Activated T-helper 1 cell treated with Interleukin-2 at 50 U/mL for 16 hours (primary cell): ENCODE results near the gene GAS2L2.
A peak's percentile ranks its signal among the peaks of the same experiment; 100 is the strongest.

ENCODE experiments used
- DNase-seq: peaks from one replicate; pipeline ENCODE4 v3.0.0-alpha.2; 2020; ENCODE audit warnings: low read depth

GAS2L2 gene

GRCh38 chr17:35745246-35745645, 7.8 kb downstream of the GAS2L2 start:
- no peak for DNase-seq

GRCh38 chr17:35744830-35745229, 8.2 kb downstream of the GAS2L2 start:
- DNase-seq: no peak

GRCh38 chr17:35743626-35744328, 9.3 kb downstream of the GAS2L2 start:
- DNase-seq: no peak

- DNase-seq: no peak
Measured at GRCh38 chr17:35742896-35743477, 10.1 kb downstream of the GAS2L2 start.

- DNase-seq: no peak
Measured at GRCh38 chr17:35742496-35742895, 10.5 kb downstream of the GAS2L2 start.

GRCh38 chr17:35740997-35741931, 11.8 kb downstream of the GAS2L2 start:
- no peak for DNase-seq

GRCh38 chr17:35740216-35740615, 12.8 kb downstream of the GAS2L2 start:
- DNase-seq: no peak

- no peak for DNase-seq
Measured at GRCh38 chr17:35738519-35739133, 14.4 kb downstream of the GAS2L2 start.

GRCh38 chr17:35736236-35736635, 16.8 kb downstream of the GAS2L2 start:
- DNase-seq: no peak

- DNase-seq: no peak
Measured at GRCh38 chr17:35735036-35735805, 17.8 kb downstream of the GAS2L2 start.

GRCh38 chr17:35734396-35734795, 18.6 kb downstream of the GAS2L2 start:
- DNase-seq: no peak

GRCh38 chr17:35733366-35733765, 19.7 kb downstream of the GAS2L2 start:
- no peak for DNase-seq

- no peak for DNase-seq
Measured at GRCh38 chr17:35732806-35733136, 20.3 kb downstream of the GAS2L2 start.

- no peak for DNase-seq
Measured at GRCh38 chr17:35731917-35732805, 20.9 kb downstream of the GAS2L2 start.

GRCh38 chr17:35731239-35731916, 21.7 kb downstream of the GAS2L2 start, which contains the start of gene RASL10B:
RASL10B (plus strand) TSS chr17:35731639; CDS start chr17:35735185, 3,546 bp downstream.
- peak; percentile 18 for DNase-seq

GRCh38 chr17:35730400-35731005, 22.5 kb downstream of the GAS2L2 start:
- DNase-seq: no peak

GRCh38 chr17:35729405-35729833, 23.6 kb downstream of the GAS2L2 start:
- no peak for DNase-seq

- no peak for DNase-seq
Measured at GRCh38 chr17:35728551-35728950, 24.5 kb downstream of the GAS2L2 start.

- no peak for DNase-seq
Measured at GRCh38 chr17:35727635-35728034, 25.4 kb downstream of the GAS2L2 start.
